ENCODE measurements around the gene ALDH1L1.
"Not testable (repeated sequence)": the region's sequence is repeated elsewhere in the genome, so short reads cannot be mapped to it uniquely, and the experiment has no call there.

Gene ALDH1L1

DNA sequence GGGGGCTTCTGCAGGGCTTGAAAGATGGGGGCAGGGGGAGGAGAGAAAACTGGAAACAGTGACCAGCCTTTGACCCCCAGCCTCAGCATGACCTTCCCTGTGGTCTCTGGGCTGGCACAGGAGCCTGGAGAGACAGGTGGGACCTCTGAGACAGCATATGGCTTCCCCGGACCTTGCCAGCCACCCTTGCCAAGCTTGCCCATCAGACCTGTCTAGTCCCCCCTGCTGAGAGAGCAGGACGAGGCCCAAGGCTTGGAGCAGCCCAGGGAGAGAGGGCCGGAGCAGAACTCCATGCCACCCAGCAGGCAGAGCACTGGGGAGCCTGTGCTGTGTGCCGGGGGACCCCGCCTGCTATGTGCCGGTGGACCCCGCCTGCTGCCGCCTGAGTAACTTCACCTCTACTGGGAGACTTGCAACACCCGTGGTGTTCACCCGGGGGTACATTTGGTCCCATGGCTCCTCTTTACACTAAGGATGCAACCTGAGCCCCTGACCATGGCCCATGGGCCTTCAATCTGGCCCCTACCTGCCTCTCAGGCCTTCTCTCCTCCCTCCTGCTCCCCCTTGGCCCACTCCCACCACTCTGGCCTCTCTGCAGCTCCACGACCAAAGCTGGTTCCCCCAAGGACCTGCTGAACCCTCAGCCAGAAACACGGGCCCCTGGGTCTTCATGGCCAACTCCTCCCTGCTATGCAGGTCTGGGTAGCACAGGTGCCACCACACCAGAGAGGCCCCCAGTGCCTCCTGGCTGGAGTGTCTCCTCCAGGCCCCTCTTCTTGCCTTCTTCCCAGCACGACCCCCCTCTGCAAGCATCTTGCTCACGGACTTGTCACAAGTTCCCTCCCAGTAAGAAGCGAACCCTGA, 75.4 kb downstream of the ALDH1L1 start:
- peak; percentile 14 for DNase-seq (ENCODE audit: low spot score)

DNA sequence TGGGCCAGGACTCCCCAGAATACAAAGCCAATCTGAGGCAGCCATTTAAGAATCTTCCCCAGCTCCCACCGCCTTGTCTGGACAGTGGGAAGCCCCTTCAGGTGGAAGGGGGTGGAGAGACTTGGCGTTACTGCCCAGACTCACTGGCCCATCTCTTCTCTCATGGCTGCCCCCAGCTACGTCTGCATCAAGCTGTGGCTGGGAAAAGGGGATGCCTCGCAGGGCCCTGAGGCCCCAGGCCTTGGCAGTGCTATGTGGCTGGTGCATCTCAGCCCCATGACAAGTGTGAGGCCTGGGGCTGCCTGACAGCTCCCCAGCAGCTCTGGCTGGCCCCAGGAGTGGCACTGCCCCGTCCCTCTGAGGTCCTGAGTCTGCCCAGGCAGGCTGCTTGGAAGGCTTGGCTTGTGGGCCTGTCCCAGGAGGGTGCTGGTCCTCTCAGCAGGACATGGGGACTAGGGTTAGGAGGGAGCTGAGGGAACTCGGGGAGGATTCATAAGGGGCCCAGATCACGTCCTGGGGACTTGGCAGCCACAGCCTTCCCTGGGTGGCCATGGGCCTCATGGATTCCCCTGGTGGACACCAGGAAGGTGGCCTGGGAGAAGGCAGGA, 76.3 kb downstream of the ALDH1L1 start:
- peak; percentile 16 for DNase-seq (ENCODE audit: low spot score)

DNA sequence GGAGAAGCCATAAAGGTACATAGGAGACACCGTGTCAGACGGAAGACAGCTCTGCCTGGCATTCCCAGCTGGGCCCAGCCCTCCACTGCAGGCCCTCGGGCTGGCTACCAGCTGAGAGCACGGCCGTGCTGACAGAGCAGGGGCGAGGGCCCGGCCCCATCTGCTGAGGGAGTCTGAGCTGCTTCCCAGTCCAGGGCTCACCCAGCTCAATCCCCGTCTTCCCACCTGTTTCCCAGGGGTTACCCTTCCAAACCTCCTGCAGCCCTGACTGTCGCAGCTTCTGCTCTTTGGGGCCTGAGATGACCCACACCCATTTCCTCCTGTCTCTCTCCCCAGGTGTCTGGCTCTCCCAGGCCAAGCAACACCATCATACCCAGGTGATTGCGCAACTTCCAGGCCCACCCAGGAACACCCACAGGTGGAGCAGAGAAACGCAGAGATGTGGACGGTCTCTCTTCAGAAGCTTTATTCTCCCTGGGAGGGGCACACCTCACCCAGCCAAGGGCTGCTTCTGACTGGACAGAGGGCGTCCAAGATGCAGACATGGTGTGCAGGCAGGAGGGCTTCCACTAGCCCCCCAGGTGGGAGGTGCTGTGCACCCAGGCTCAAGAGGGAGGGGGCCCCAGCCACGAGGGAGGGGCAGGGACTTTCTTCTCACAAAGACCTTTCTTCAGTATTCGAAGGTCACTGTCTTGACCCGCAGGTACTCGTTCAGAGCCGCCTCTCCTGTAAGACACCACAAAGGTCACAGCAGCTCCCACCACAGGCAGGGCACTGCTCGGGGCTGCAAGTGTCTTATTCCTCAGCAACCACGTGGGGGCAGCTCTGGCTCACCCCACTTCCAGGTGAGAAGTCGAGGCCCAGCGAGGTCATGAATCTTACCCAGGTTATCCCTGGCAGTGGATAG, 77.0 kb downstream of the ALDH1L1 start:
- DNase-seq (ENCODE audit: low spot score): peak; percentile 10

DNA sequence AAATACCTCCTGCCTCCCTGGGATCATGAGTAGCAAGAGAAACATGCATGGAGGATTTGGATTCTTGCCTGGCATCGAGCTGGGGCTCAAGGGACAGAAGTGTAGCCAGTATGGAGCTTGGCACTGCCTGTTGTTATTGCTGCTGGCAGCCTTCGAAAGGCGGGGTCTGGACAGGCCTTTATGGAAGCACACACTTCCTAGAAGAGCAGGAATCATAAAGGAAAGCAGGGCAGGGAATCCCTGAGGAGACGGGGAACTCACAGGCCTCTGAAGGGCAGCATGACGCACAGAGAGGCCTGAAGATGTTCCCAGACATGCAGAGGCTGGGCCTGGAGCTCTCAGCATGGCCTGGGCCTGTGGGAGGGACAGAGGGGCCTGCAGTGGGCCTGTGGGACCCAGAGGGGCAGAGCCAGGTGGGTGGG, 77.8 kb downstream of the ALDH1L1 start:
- DNase-seq (ENCODE audit: low spot score): no peak

DNA sequence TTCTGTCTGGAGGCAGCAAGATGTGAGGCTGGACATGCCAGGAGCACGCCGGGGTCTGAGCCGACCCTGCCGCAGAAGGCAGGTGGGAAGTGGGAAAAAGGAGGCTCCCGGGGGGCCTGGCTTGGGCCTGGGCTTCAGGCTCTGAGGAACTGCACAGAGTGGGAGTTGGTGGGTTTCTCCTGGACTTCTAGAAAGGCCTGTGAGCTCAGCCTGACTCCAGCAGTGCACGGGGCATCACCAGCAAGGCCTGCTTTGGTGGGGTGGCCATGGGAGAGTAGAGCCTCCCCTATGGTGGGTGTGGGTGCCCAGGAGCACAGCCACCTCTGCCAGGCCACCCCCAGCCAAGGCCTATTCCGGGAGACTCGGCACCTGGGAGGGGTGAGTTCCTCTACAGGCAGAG, 78.4 kb downstream of the ALDH1L1 start:
- peak; percentile 9 for DNase-seq (ENCODE audit: low spot score)

DNA sequence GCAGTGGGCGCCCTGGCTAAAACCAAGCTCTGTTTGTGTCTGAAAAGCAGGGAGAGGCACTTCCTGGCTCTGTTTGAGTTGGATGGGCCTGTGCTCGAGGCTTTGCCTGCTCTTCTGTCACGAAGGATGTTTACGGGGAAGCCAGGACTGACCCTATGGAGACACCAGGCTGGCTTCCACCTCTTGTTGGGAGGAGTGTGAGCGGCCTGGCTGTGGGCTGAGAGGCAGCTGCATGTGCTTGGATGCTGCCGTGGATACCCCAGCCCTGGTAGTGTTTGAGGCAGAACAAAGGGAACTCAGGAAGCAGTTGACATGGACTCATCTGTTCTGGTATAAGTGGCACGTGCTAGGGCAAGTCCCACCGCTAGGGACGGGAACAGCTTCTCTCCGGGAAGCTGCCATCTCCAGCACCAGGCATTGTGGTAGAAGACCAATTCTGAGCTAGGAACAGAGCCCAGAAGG, 78.8 kb downstream of the ALDH1L1 start:
- no peak for DNase-seq (ENCODE audit: low spot score)

DNA sequence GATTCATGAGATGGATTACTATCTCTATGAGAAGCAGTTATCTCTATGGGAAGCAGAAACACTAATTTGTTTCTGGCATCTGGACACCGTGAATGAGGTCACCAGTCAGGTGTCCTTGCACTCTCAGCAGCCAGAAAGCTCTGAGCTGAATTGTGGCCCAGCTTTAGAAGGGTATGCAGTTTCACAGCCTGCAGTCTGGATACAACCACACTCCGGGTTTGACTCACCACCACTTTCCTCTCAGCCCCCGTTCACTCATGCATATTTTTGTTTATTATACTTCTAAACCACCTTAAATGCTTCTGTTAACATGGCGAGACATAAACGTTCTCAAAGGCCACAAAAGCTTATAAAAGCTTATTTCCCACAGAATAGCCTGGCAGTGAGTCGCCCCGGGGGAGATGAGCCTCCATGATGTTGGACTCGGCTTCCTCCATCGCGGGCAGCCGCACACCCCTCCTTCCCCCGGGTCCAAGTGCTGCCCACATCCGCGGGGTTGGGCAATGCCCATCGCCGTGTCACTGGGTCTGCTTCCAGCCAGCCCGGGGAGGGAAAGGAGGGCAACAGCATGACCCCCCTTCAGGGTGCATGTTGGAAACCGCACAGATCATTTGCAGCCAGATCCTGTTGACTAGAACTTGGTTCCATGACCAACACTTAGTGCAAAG, 79.6 kb downstream of the ALDH1L1 start:
- DNase-seq (ENCODE audit: low spot score): peak; percentile 19

DNA sequence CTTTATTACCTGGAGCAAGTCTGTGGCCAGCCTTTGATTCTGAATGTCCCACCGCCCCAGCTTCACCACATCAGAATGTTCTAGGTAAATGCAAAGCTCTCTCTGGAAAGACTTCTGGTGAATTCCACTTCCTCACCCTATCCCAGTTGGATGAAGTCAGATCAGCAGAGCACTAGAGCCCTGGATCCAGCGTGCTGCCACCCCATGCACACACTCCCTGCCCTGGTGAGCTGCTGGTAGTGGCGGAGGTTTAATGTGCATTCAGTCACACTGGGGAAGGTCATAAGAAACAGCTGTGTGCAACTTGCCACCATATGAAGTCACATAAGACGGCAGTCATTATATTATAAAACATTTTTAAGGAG, 80.1 kb downstream of the ALDH1L1 start:
- no peak for DNase-seq (ENCODE audit: low spot score)

DNA sequence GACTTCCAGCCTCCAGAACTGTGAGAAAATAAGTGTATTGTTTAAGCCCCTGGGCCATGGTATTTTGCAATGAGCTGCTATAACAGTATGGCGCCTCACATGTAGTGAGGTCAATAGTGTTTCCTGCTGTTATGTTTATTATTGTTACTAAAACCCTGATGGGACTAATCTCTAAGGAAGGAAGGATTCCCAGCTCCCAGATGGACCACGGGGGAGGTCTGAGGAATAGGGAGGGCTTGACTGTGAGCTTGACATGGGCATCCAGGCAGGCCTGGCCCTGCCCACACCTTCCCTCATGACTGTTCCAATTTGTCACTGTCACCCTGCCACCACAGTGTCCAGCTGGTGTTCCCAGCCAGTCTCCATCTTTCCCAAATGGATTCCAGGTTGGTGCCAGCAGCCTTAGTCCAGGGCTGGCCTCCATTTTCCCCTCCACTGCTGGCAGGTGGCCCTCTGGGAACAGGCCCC, 82.0 kb downstream of the ALDH1L1 start:
- DNase-seq (ENCODE audit: low spot score): peak; percentile 8

DNA sequence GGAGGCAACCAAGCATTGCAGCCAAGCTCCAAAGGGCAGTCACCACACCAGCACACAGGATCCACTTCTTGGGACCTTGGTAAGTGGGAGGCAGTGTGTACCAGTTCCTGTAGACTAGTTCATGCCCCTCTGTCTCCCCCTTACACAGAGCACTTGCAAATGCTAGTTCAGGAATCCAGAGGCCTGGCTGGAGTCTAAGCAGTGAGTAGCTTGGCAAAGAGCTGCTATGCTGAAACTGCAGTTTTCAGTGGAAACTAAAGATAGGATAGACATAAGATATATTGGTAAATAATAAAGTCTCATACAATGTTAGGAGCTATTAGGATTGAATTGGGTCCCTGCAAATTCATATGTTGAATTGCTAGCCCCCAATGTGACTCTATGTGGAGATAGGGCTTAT, 82.6 kb downstream of the ALDH1L1 start:
- DNase-seq (ENCODE audit: low spot score): no peak

DNA sequence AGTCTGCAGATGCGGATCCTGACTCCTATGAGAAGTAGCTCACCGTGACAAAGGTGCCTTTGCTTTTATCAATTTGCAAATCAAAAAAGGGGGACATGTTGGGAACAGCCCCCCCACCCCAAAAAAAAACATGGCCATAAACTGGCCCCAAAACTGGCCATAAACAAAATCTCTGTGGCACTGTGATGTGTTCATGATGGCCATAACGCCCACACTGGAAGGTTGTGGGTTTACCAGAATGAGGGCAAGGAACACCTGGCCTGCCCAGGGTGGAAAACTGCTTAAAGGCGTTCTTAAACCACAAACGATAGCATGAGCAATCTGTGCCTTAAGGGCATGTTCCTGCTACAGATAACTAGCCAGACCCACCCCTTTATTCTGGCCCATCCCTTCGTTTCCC, 84.1 kb downstream of the ALDH1L1 start:
- not testable (repeated sequence) for DNase-seq (ENCODE audit: low spot score)

DNA sequence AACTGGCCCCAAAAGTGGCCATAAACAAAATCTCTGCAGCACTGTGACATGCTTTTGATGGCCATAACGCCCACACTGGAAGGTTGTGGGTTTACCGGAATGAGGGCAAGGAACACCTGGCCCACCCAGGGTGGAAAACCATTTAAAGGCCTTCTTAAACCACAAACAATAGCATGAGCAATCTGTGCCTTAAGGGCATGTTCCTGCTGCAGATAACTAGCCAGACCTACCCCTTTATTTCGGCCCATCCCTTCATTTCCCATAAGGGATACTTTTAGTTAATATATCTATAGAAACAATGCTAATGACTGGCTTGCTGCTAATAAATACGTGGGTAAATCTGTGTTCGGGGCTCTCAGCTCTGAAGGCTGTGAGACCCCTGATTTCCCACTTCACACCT, 88.3 kb downstream of the ALDH1L1 start:
- DNase-seq (ENCODE audit: low spot score): not testable (repeated sequence)

DNA sequence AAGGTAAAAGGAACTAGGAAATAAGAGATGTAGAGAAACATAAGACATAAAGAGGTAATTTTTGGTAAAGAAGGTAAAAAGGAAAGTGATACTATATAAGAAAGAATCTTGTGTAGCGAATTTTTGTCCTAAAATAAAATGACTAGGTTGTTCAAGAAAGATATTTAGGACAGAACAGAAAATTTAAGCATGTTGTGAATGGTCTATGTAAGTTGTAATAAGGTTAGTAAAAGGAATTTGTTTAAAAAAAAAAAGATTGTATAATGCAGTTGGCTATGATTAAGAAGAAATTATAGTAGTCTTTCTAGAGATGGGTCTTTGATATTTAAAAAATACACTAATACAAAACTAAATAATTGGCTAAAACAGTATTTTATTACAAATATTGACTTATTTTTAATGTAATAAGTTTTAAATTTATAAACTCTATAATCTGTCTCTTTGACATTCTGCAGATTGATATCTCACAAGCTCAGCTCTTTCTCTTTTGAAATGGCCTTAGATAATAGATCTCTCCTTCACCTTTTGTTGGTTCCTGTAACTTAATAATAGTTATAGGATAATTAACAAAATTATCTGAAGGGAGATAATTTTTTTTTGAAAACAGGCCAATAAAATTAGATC, 92.7 kb downstream of the ALDH1L1 start:
- DNase-seq (ENCODE audit: low spot score): no peak

DNA sequence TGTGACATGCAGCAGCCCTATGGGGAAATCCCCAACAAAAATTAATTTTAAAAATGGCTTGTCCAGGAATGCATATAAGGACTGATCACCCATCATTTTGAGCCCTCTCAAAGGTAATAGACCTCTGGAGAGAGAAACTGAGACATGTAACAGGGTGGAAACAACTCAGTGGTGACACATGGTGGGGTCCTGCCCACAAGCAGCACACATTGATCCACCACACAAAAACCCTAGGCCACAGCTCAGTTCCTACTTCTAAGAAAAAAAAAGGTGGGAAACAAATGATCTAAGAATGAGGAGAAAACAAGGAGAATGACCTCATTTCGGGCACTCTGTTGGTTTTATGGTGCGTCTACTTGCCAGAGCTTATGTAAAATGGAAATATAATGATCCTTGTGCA, 94.5 kb downstream of the ALDH1L1 start:
- no peak for DNase-seq (ENCODE audit: low spot score)

DNA sequence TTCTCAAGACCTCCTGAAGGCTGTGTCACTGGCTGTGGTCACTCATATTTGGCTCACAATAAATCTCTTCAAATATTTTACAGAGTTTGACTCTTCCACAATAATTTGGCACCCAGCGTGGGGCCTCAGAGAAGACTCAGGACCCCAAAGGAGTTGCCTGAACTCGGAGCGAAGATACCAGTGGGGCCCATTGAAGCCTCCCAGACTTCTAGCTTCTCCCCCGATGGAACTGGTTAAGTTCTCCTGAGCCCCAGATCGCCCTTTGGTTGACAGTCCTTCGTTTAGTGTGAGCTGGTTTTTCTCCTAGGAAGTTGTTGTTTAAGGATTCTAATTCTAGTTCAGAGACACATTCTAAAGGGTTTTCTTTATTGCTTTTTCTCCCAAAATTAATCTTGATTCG, 95.1 kb downstream of the ALDH1L1 start:
- no peak for DNase-seq (ENCODE audit: low spot score)

DNA sequence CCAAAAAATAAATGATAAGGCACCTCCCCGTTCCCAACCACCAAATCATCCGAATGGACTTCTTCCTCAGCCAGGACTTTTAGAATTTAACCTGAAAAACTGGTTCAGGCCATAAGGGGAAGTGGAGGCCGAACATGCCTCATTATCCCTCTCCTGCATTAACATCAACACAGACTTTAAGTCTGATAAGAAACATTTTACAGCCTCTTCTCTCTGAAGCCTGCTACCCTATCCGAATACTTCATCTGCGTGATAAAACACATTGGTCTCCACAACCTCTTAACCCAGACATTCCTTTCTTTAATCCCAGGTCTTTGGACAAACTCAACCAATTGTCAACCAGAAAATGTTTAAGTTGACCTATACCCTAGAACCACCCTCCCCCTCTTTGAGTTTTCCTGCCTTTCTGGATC, 95.6 kb downstream of the ALDH1L1 start:
- no peak for DNase-seq (ENCODE audit: low spot score)

DNA sequence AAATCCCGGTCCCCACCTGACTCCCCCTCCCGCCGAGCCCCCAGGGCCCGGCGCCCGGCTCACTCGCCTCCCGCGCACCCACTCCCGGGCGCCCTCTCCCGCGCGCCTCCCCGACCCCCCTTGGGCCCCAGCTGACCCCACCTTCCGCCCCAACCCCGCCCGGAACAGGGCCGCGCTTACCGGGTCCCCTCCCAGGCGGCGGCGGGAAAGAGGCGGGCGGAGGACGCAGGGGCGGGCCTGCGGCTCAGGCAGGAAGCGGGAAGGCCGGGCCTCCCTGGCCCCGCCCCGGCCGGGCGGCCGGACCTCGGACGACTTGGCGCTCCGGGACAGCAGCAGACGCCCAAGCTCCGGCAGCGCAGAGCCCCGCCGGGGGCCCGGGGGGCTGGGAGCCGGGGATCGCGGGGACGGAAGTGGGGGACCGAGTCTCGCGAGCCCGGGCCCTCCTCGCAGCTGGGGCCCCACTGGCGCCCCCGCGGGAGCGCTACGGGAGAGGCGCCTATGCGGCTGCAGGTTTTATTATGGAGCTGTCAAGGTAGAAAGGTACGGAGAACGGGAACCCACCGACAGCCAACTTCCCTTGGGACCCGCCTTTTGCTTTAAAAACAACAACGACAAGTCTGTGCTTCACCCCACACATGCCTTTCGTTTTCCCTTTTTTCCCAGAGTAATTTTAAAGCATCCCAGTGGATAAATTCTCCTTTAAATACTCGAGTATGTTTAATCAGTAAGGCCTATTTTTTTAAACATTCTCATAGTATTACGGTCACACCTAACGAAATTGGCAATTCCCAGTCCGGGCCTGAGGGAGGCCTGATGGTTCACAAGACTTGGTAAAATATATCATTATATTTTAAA, 96.2 kb downstream of the ALDH1L1 start, which contains the start of gene SLC41A3:
TSS of gene SLC41A3 (minus strand) at position 212 of the 855 bp plus-strand sequence. CDS start 15,905 bp downstream, outside the sequence.
- peak; percentile 93 for DNase-seq (ENCODE audit: low spot score)

DNA sequence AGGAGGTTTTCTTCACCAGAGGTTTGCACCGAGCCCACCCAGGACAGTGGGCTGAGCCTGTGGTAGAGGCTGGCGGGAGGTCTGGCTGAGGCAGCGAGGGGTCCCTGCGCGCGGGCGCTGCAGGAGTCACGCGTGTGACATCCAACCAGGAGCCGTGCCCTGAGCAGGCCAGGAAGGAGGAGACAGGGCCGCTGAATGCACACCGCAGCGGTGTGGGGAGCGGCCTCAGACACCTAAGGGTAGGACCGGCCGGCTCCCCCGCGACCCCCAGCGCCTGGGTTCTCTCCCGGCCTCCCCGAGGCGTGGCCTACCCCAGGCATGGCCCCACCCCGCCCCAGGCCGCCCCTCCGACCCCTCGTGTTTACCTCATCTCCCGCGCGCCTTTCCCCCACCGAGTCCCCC, 96.9 kb downstream of the ALDH1L1 start:
- no peak for DNase-seq (ENCODE audit: low spot score)

DNA sequence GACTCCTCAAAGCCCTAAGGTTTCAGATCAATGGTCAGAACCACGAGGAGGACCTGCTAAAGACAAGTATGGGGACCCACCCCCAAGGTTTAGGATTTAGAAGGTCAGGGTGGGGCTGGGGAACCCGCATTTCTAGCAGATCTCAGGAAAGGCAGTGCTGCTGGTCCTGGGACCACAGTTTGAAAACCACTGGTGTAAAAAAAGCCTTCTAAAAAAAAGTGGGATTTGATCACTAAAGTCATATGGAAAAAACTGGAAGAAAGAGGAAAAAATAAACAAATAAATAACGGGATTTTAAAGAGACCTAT, 97.3 kb downstream of the ALDH1L1 start:
- peak; percentile 21 for DNase-seq (ENCODE audit: low spot score)

DNA sequence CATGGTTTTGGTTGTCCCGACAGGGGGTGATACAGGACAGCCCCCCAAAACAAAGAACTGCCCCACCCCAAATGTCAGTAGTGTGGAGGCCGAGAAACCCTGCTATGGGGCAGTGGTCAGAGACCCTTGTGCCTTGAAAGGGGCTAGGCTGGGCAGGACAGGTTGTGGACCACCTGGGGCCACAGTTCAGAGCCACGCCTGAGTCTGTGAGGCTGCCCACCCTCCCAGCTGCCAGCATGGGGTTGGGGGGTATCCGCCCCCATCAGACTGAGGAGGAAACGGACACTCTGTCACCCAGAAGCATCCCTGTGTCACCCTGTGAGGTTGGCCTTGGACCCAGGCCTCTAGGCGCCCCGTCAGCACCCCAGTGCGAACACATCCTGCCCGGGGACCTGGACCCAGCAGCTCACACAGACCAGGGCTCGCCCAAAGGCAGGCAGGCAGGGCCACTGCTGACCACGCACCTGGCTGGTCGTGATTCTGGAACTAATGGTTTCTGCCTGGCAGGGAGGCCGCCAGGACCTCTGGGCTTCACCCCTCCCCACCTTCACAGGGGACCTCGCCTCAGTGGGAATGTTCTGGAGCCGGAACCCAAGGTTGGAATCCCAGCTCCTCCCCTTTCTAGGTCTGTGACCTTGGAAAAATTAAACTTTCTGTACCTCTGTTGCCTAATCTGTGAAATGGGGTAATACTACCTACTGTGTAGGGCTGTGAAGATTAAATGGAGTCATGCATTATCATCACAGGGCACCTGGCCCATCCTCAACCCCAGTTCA, 97.8 kb downstream of the ALDH1L1 start:
- DNase-seq (ENCODE audit: low spot score): peak; percentile 30
